ENCODE results near the gene MAPT.
"Not testable (repeated sequence)": the region's sequence is repeated elsewhere in the genome, so short reads cannot be mapped to it uniquely, and the experiment has no call there.

MAPT gene

DNA sequence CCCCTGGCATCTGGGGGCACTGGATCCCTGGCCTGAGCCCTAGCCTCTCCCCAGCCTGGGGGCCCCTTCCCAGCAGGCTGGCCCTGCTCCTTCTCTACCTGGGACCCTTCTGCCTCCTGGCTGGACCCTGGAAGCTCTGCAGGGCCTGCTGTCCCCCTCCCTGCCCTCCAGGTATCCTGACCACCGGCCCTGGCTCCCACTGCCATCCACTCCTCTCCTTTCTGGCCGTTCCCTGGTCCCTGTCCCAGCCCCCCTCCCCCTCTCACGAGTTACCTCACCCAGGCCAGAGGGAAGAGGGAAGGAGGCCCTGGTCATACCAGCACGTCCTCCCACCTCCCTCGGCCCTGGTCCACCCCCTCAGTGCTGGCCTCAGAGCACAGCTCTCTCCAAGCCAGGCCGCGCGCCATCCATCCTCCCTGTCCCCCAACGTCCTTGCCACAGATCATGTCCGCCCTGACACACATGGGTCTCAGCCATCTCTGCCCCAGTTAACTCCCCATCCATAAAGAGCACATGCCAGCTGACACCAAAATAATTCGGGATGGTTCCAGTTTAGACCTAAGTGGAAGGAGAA, 118.2 kb downstream of the MAPT start:
- Histone ChIP-seq H3K36me3 (no peaks in the 10 kb centered on the region), H3K4me1 (peaks cover 0 to 10% (median 2%) of the 10 kb centered on the region in 4 donors), H3K4me3 (no peak overlapping the region), H3K27me3 (peaks cover 0 to 7% of the 10 kb centered on the region in 2 donors), H3K27ac (no peak overlapping the region), H3K9me3 (no peaks in the 10 kb centered on the region)
- no peak for DNase-seq
- TF ChIP-seq, protein P1, sequence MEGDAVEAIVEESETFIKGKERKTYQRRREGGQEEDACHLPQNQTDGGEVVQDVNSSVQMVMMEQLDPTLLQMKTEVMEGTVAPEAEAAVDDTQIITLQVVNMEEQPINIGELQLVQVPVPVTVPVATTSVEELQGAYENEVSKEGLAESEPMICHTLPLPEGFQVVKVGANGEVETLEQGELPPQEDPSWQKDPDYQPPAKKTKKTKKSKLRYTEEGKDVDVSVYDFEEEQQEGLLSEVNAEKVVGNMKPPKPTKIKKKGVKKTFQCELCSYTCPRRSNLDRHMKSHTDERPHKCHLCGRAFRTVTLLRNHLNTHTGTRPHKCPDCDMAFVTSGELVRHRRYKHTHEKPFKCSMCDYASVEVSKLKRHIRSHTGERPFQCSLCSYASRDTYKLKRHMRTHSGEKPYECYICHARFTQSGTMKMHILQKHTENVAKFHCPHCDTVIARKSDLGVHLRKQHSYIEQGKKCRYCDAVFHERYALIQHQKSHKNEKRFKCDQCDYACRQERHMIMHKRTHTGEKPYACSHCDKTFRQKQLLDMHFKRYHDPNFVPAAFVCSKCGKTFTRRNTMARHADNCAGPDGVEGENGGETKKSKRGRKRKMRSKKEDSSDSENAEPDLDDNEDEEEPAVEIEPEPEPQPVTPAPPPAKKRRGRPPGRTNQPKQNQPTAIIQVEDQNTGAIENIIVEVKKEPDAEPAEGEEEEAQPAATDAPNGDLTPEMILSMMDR (IDR thresholded peaks at IDR 0.05) = no peak
- intact Hi-C loops (cut with DNase I; ENCODE audit: low total_unique reads) = no loop called here

DNA sequence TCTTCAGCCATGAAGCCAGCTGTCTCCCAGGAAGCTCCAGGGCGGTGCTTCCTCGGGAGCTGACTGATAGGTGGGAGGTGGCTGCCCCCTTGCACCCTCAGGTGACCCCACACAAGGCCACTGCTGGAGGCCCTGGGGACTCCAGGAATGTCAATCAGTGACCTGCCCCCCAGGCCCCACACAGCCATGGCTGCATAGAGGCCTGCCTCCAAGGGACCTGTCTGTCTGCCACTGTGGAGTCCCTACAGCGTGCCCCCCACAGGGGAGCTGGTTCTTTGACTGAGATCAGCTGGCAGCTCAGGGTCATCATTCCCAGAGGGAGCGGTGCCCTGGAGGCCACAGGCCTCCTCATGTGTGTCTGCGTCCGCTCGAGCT, 118.8 kb downstream of the MAPT start:
- DNase-seq = no peak

DNA sequence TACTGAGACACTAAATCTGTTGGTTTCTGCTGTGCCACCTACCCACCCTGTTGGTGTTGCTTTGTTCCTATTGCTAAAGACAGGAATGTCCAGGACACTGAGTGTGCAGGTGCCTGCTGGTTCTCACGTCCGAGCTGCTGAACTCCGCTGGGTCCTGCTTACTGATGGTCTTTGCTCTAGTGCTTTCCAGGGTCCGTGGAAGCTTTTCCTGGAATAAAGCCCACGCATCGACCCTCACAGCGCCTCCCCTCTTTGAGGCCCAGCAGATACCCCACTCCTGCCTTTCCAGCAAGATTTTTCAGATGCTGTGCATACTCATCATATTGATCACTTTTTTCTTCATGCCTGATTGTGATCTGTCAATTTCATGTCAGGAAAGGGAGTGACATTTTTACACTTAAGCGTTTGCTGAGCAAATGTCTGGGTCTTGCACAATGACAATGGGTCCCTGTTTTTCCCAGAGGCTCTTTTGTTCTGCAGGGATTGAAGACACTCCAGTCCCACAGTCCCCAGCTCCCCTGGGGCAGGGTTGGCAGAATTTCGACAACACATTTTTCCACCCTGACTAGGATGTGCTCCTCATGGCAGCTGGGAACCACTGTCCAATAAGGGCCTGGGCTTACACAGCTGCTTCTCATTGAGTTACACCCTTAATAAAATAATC, 119.3 kb downstream of the MAPT start:
- Histone ChIP-seq H3K4me1 (peaks cover 0 to 5% (median 0%) of the 10 kb centered on the region in 4 donors), H3K9me3 (no peaks in the 10 kb centered on the region), H3K27me3 (peaks cover 0 to 7% of the 10 kb centered on the region in 2 donors), H3K27ac (no peak overlapping the region), H3K36me3 (no peaks in the 10 kb centered on the region), H3K4me3 (no peak overlapping the region)
- TF ChIP-seq, protein P1 (IDR thresholded peaks at IDR 0.05) = no peak
- no peak for DNase-seq
- intact Hi-C loops (cut with DNase I; ENCODE audit: low total_unique reads) = no loop called here

More for the DNA sequence above, 118.8 kb downstream of the MAPT start:
- no peaks in the 10 kb centered on the region for H3K36me3 ChIP-seq
- H3K4me3 ChIP-seq = no peak overlapping the region
- H3K9me3 ChIP-seq = no peaks in the 10 kb centered on the region
- TF ChIP-seq, protein P1 (IDR thresholded peaks at IDR 0.05) = no peak
- H3K27ac ChIP-seq = no peak overlapping the region
- H3K4me1 ChIP-seq = peaks cover 0 to 5% (median 0%) of the 10 kb centered on the region in 4 donors
- peaks cover 0 to 7% of the 10 kb centered on the region in 2 donors for H3K27me3 ChIP-seq
- intact Hi-C loops (cut with DNase I; ENCODE audit: low total_unique reads) = no loop called here

- H3K9me3 ChIP-seq; H3K4me1 ChIP-seq; H3K27ac ChIP-seq; H3K4me3 ChIP-seq; DNase-seq; H3K27me3 ChIP-seq; intact Hi-C loops (cut with DNase I; ENCODE audit: low total_unique reads): not testable (repeated sequence)
- peaks cover 0 to 18% (median 0%) of the 10 kb centered on the region in 3 donors for H3K36me3 ChIP-seq
Measured at GRCh38 chr17:46019408-46019925, 125.1 kb downstream of the MAPT start.

DNA sequence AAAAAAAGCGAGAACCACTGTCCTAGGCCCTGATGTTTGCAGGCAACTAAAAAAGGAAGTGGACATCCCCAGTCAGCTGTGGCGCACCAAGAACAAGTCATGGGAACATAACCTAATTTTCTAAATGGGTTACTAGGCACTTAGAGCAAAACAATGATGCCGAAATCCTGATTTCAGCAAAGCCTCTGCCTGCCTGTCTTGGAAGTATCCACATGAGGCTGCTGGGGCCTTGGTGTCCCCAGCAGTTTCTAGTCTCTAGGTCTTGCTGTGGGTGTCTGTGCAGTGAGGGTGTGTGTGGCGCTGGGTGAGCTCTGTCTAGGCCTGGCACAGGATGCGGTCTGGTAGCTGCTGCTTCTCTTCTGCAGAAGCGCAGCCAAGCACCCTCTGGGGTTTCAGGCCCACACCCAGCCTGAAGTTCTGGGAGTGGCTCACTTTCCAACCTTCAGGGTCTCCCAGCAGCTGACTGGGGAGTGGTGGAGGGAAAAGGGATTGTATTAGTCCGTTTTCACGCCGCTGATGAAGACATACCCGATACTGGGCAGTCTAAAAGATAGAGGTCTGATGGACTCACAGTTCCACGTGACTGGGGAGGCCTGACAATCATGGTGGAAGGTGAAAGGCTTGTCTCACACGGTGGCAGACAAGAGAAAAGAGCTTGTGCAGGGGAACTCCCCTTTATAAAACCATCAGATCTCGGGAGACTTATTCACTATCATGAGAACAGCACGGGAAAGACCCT, 125.8 kb downstream of the MAPT start:
- H3K27me3 ChIP-seq = no peaks in the 10 kb centered on the region
- TF ChIP-seq, protein P1 (IDR thresholded peaks at IDR 0.05) = no peak
- no peak overlapping the region for H3K27ac ChIP-seq
- DNase-seq = no peak
- no peaks in the 10 kb centered on the region for H3K4me1 ChIP-seq
- intact Hi-C loops (cut with DNase I; ENCODE audit: low total_unique reads) = no loop called here
- no peaks in the 10 kb centered on the region for H3K9me3 ChIP-seq
- H3K36me3 ChIP-seq = peaks cover 0 to 26% (median 0%) of the 10 kb centered on the region in 3 donors
- H3K4me3 ChIP-seq = no peak overlapping the region

DNA sequence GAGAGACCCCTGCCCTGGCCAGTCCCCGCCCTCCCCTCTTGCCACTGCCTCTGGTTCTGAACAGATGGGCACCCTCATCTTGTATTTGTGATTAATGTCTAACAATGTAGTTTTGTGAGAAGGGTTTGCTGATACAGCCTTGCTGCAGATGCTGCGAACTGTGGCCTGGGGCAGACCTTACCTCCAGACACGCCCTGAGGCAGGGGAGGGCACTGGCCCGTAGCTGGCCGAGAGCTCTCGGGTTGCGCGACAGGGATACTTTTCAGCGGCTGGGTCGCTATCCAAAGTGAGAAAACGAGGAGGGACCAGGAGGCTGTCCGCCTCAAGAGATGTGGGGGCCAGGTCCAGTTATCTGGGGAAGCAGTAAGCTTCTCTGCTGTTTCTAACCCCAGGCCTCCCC, 126.6 kb downstream of the MAPT start:
- H3K9me3 ChIP-seq = no peaks in the 10 kb centered on the region
- no peaks in the 10 kb centered on the region for H3K4me1 ChIP-seq
- no peak for DNase-seq
- no peak overlapping the region for H3K4me3 ChIP-seq
- intact Hi-C loops (cut with DNase I; ENCODE audit: low total_unique reads) = no loop called here
- H3K27ac ChIP-seq = no peak overlapping the region
- H3K36me3 ChIP-seq = peaks cover 0 to 34% (median 0%) of the 10 kb centered on the region in 3 donors
- no peaks in the 10 kb centered on the region for H3K27me3 ChIP-seq
- TF ChIP-seq, protein P1 (IDR thresholded peaks at IDR 0.05) = no peak

DNA sequence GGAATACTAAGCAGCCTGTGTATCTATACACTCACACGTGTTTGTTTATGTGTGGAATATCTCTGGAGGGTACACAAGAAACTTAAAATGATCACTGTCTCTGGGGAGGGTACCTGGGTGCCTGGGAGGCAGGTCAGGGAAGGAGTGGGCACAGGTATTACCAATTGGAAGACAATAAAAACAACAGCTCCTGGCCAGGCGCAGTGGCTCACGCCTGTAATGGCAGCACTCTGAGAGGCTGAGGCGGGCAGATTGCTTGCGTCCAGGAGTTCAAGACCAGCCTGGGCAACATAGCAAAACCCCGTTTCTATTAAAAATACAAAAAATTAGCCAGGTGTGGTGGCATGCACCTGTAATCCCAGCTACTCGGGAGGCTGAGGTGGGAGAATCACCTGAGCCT, 129.0 kb downstream of the MAPT start:
- H3K27me3 ChIP-seq; H3K4me3 ChIP-seq; H3K27ac ChIP-seq; DNase-seq; intact Hi-C loops (cut with DNase I; ENCODE audit: low total_unique reads); H3K9me3 ChIP-seq; H3K4me1 ChIP-seq: not testable (repeated sequence)
- peaks cover 0 to 52% (median 8%) of the 10 kb centered on the region in 3 donors for H3K36me3 ChIP-seq
